Measurements from ENCODE around the gene PTPRN2.

PTPRN2 gene

GRCh38 chr7:157993406-157994105 lies 594.1 kb downstream of the PTPRN2 start:
- H3K4me3 ChIP-seq (ENCODE audit: low read length) = no peak overlapping the region
- H4K8ac ChIP-seq (ENCODE audit: low read depth, low read length) = no peak overlapping the region
- no peak overlapping the region for H3K56ac ChIP-seq (ENCODE audit: low read length)
- H3K4me1 ChIP-seq (ENCODE audit: control insufficient read depth, low read depth, low read length) = no peaks in the 10 kb centered on the region
- no peaks in the 10 kb centered on the region for H3K79me2 ChIP-seq (ENCODE audit: control insufficient read depth, insufficient read depth, low read length)
- no peaks in the 10 kb centered on the region for H3K27me3 ChIP-seq (ENCODE audit: insufficient read depth, low read length, poor library complexity)
- no peaks in the 10 kb centered on the region for H3K36me3 ChIP-seq (ENCODE audit: control insufficient read depth, insufficient read depth, low read length)
- WGBS (ENCODE audit: extremely low coverage, insufficient coverage, low lambda C conversion rate) = no CpG with 5 or more reads among the region's 18 CpGs
- H3K9ac ChIP-seq (ENCODE audit: low read length) = no peak overlapping the region
- no peak for DNase-seq
- H3K4ac ChIP-seq (ENCODE audit: low read depth, low read length) = no peak overlapping the region
- H2AK5ac ChIP-seq (ENCODE audit: low read length) = no peak overlapping the region
- H3K23ac ChIP-seq (ENCODE audit: low read length) = no peak overlapping the region
- no peak overlapping the region for H3K18ac ChIP-seq (ENCODE audit: low read length)
- no peak overlapping the region for H4K5ac ChIP-seq (ENCODE audit: low read length)
- no peaks in the 10 kb centered on the region for H3K79me1 ChIP-seq (ENCODE audit: low read length)
- H2BK5ac ChIP-seq (ENCODE audit: low read length) = no peak overlapping the region
- H3K4me2 ChIP-seq (ENCODE audit: low read length) = no peak overlapping the region
- H3K27ac ChIP-seq (ENCODE audit: low read depth, low read length) = no peak overlapping the region
- no peak overlapping the region for H2BK120ac ChIP-seq (ENCODE audit: low read depth, low read length)
- H2BK15ac ChIP-seq (replicated peaks; ENCODE audit: low read depth) = no peak overlapping the region

- WGBS (ENCODE audit: extremely low coverage, insufficient coverage, low lambda C conversion rate) = no CpG with 5 or more reads among the region's 17 CpGs
- H3K36me3 ChIP-seq (ENCODE audit: control insufficient read depth, insufficient read depth, low read length) = no peaks in the 10 kb centered on the region
- no peak overlapping the region for H2AK5ac ChIP-seq (ENCODE audit: low read length)
- no peak overlapping the region for H2BK15ac ChIP-seq (replicated peaks; ENCODE audit: low read depth)
- DNase-seq = no peak
- no peak overlapping the region for H3K4me3 ChIP-seq (ENCODE audit: low read length)
- H3K79me1 ChIP-seq (ENCODE audit: low read length) = no peaks in the 10 kb centered on the region
- H3K4me1 ChIP-seq (ENCODE audit: control insufficient read depth, low read depth, low read length) = no peaks in the 10 kb centered on the region
- H3K79me2 ChIP-seq (ENCODE audit: control insufficient read depth, insufficient read depth, low read length) = no peaks in the 10 kb centered on the region
- H4K5ac ChIP-seq (ENCODE audit: low read length) = no peak overlapping the region
- no peak overlapping the region for H3K4ac ChIP-seq (ENCODE audit: low read depth, low read length)
- H3K18ac ChIP-seq (ENCODE audit: low read length) = no peak overlapping the region
- H2BK5ac ChIP-seq (ENCODE audit: low read length) = no peak overlapping the region
- H3K56ac ChIP-seq (ENCODE audit: low read length) = no peak overlapping the region
- no peak overlapping the region for H3K23ac ChIP-seq (ENCODE audit: low read length)
- no peak overlapping the region for H2BK120ac ChIP-seq (ENCODE audit: low read depth, low read length)
- no peak overlapping the region for H3K9ac ChIP-seq (ENCODE audit: low read length)
- no peak overlapping the region for H3K4me2 ChIP-seq (ENCODE audit: low read length)
- H3K27ac ChIP-seq (ENCODE audit: low read depth, low read length) = no peak overlapping the region
- no peaks in the 10 kb centered on the region for H3K27me3 ChIP-seq (ENCODE audit: insufficient read depth, low read length, poor library complexity)
- H4K8ac ChIP-seq (ENCODE audit: low read depth, low read length) = no peak overlapping the region
Measured at GRCh38 chr7:157992511-157993160, 595.0 kb downstream of the PTPRN2 start.

DNA sequence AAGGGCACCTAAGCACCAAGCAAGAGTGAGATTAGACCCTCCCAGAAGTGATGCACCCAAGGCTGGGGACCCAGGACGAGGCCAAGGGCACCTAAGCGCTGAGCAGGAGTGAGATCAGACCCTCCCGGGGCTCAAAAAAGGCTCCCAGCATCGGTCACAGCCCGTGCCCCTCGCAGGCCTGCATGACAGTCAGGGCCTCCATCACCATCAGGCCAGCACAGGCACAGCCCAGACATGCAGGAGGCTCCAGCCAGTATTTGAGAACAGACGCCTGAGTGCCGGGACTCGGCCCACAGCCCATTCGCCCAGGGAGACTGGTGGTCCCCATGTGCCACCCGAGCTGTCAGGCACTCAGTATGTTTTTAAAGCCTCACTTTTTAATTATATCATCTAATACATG lies 595.9 kb downstream of the PTPRN2 start:
- DNase-seq = no peak
- Histone ChIP-seq H3K4me2 (ENCODE audit: low read length) (no peak overlapping the region), H2BK15ac (replicated peaks; ENCODE audit: low read depth) (no peak overlapping the region), H3K36me3 (ENCODE audit: control insufficient read depth, insufficient read depth, low read length) (no peaks in the 10 kb centered on the region), H3K79me1 (ENCODE audit: low read length) (no peaks in the 10 kb centered on the region), H3K27ac (ENCODE audit: low read depth, low read length) (no peak overlapping the region), H4K5ac (ENCODE audit: low read length) (no peak overlapping the region), H3K23ac (ENCODE audit: low read length) (no peak overlapping the region), H3K27me3 (ENCODE audit: insufficient read depth, low read length, poor library complexity) (no peaks in the 10 kb centered on the region), H3K79me2 (ENCODE audit: control insufficient read depth, insufficient read depth, low read length) (no peaks in the 10 kb centered on the region), H4K8ac (ENCODE audit: low read depth, low read length) (no peak overlapping the region), H3K56ac (ENCODE audit: low read length) (no peak overlapping the region), H3K9ac (ENCODE audit: low read length) (no peak overlapping the region), H2AK5ac (ENCODE audit: low read length) (no peak overlapping the region), H3K4ac (ENCODE audit: low read depth, low read length) (no peak overlapping the region), H2BK120ac (ENCODE audit: low read depth, low read length) (no peak overlapping the region), H3K4me1 (ENCODE audit: control insufficient read depth, low read depth, low read length) (no peaks in the 10 kb centered on the region), H3K18ac (ENCODE audit: low read length) (no peak overlapping the region), H2BK5ac (ENCODE audit: low read length) (no peak overlapping the region), H3K4me3 (ENCODE audit: low read length) (no peak overlapping the region)
- WGBS (ENCODE audit: extremely low coverage, insufficient coverage, low lambda C conversion rate) = no CpG with 5 or more reads among the region's 11 CpGs

- Histone ChIP-seq H3K4ac (ENCODE audit: low read depth, low read length) (no peak overlapping the region), H3K36me3 (ENCODE audit: control insufficient read depth, insufficient read depth, low read length) (no peaks in the 10 kb centered on the region), H2AK5ac (ENCODE audit: low read length) (no peak overlapping the region), H3K79me2 (ENCODE audit: control insufficient read depth, insufficient read depth, low read length) (no peaks in the 10 kb centered on the region), H3K4me1 (ENCODE audit: control insufficient read depth, low read depth, low read length) (no peaks in the 10 kb centered on the region), H4K8ac (ENCODE audit: low read depth, low read length) (no peak overlapping the region), H3K9ac (ENCODE audit: low read length) (no peak overlapping the region), H3K23ac (ENCODE audit: low read length) (no peak overlapping the region), H2BK5ac (ENCODE audit: low read length) (no peak overlapping the region), H3K27ac (ENCODE audit: low read depth, low read length) (no peak overlapping the region), H2BK120ac (ENCODE audit: low read depth, low read length) (no peak overlapping the region), H3K4me3 (ENCODE audit: low read length) (no peak overlapping the region), H3K56ac (ENCODE audit: low read length) (no peak overlapping the region), H4K5ac (ENCODE audit: low read length) (no peak overlapping the region), H3K18ac (ENCODE audit: low read length) (no peak overlapping the region), H2BK15ac (replicated peaks; ENCODE audit: low read depth) (no peak overlapping the region), H3K79me1 (ENCODE audit: low read length) (no peaks in the 10 kb centered on the region), H3K4me2 (ENCODE audit: low read length) (no peak overlapping the region), H3K27me3 (ENCODE audit: insufficient read depth, low read length, poor library complexity) (no peaks in the 10 kb centered on the region)
- no peak for DNase-seq
- WGBS (ENCODE audit: extremely low coverage, insufficient coverage, low lambda C conversion rate) = no CpG with 5 or more reads among the region's 9 CpGs
Measured at GRCh38 chr7:157991351-157991750, 596.3 kb downstream of the PTPRN2 start.

GRCh38 chr7:157990881-157991250 lies 596.8 kb downstream of the PTPRN2 start:
- no peaks in the 10 kb centered on the region for H3K36me3 ChIP-seq (ENCODE audit: control insufficient read depth, insufficient read depth, low read length)
- no peak overlapping the region for H3K56ac ChIP-seq (ENCODE audit: low read length)
- no peak overlapping the region for H3K27ac ChIP-seq (ENCODE audit: low read depth, low read length)
- H3K18ac ChIP-seq (ENCODE audit: low read length) = no peak overlapping the region
- H3K23ac ChIP-seq (ENCODE audit: low read length) = no peak overlapping the region
- no CpG with 5 or more reads among the region's 9 CpGs for WGBS (ENCODE audit: extremely low coverage, insufficient coverage, low lambda C conversion rate)
- H3K79me1 ChIP-seq (ENCODE audit: low read length) = no peaks in the 10 kb centered on the region
- no peak overlapping the region for H2BK15ac ChIP-seq (replicated peaks; ENCODE audit: low read depth)
- H2BK120ac ChIP-seq (ENCODE audit: low read depth, low read length) = no peak overlapping the region
- H4K8ac ChIP-seq (ENCODE audit: low read depth, low read length) = no peak overlapping the region
- H3K79me2 ChIP-seq (ENCODE audit: control insufficient read depth, insufficient read depth, low read length) = no peaks in the 10 kb centered on the region
- H2AK5ac ChIP-seq (ENCODE audit: low read length) = no peak overlapping the region
- H3K4me2 ChIP-seq (ENCODE audit: low read length) = no peak overlapping the region
- no peak overlapping the region for H3K9ac ChIP-seq (ENCODE audit: low read length)
- H3K4me1 ChIP-seq (ENCODE audit: control insufficient read depth, low read depth, low read length) = no peaks in the 10 kb centered on the region
- no peak overlapping the region for H3K4ac ChIP-seq (ENCODE audit: low read depth, low read length)
- no peak overlapping the region for H2BK5ac ChIP-seq (ENCODE audit: low read length)
- H3K27me3 ChIP-seq (ENCODE audit: insufficient read depth, low read length, poor library complexity) = no peaks in the 10 kb centered on the region
- no peak overlapping the region for H3K4me3 ChIP-seq (ENCODE audit: low read length)
- no peak overlapping the region for H4K5ac ChIP-seq (ENCODE audit: low read length)
- no peak for DNase-seq
